Iris pigment epithelial cell (primary cell): ENCODE measurements around the gene ZFR2.

Experiments
- DNase-seq: peaks from one replicate; pipeline ENCODE4 v3.0.0-alpha.2; 2011; ENCODE audit warnings: low read depth

ZFR2 gene

GRCh38 chr19:3785938-3786824, 82.7 kb downstream of the ZFR2 start, which contains the start of gene MATK:
Gene MATK, minus strand, starts transcription at chr19:3786381. Its CDS starts 1,246 bp downstream, at chr19:3785135.
- no peak for DNase-seq

- no peak for DNase-seq
Measured at GRCh38 chr19:3785451-3785937, 83.3 kb downstream of the ZFR2 start.

- no peak for DNase-seq
Measured at GRCh38 chr19:3784607-3785450, 84.0 kb downstream of the ZFR2 start.

- DNase-seq, result no peak
Measured at GRCh38 chr19:3783660-3784584, 84.9 kb downstream of the ZFR2 start.

GRCh38 chr19:3782903-3783302, 85.9 kb downstream of the ZFR2 start:
- no peak for DNase-seq

- no peak for DNase-seq
Measured at GRCh38 chr19:3782330-3782729, 86.5 kb downstream of the ZFR2 start.

- DNase-seq, result no peak
Measured at GRCh38 chr19:3781603-3782002, 87.2 kb downstream of the ZFR2 start.

GRCh38 chr19:3780786-3781304, 88.0 kb downstream of the ZFR2 start:
- no peak for DNase-seq

- no peak for DNase-seq
Measured at GRCh38 chr19:3778899-3779723, 89.7 kb downstream of the ZFR2 start.

GRCh38 chr19:3778104-3778867, 90.6 kb downstream of the ZFR2 start:
- DNase-seq, result no peak

- DNase-seq, result no peak
Measured at GRCh38 chr19:3776479-3777040, 92.3 kb downstream of the ZFR2 start.

- DNase-seq, result no peak
Measured at GRCh38 chr19:3775831-3776230, 93.0 kb downstream of the ZFR2 start.

- no peak for DNase-seq
Measured at GRCh38 chr19:3775374-3775711, 93.5 kb downstream of the ZFR2 start.

GRCh38 chr19:3774621-3775373, 94.0 kb downstream of the ZFR2 start:
- DNase-seq, result no peak

- DNase-seq, result no peak
Measured at GRCh38 chr19:3773814-3774515, 94.9 kb downstream of the ZFR2 start.

- DNase-seq, result no peak
Measured at GRCh38 chr19:3771906-3772455, 96.9 kb downstream of the ZFR2 start, which contains the start of gene RAX2. Gene RAX2, minus strand, starts transcription at chr19:3772228. Its CDS starts 486 bp downstream, at chr19:3771742.

GRCh38 chr19:3771000-3771905, 97.6 kb downstream of the ZFR2 start:
- no peak for DNase-seq
